Activated T-cell treated with anti-CD3 and anti-CD28 coated beads for 4 hours (primary cell): ENCODE measurements around the gene DPYD.

ENCODE experiments used
- DNase-seq: peaks from one replicate; pipeline ENCODE4 v3.0.0-alpha.2; 2020

The DPYD gene

GRCh38 chr1:97685360-97685759 lies 235.5 kb downstream of the DPYD start:
- no peak for DNase-seq

- DNase-seq: no peak
Observed at GRCh38 chr1:97680894-97681293, 239.9 kb downstream of the DPYD start.

- DNase-seq: no peak
Observed at GRCh38 chr1:97680470-97680869, 240.4 kb downstream of the DPYD start.

- no peak for DNase-seq
Observed at GRCh38 chr1:97677702-97678101, 243.1 kb downstream of the DPYD start.

GRCh38 chr1:97674517-97674916 lies 246.3 kb downstream of the DPYD start:
- DNase-seq: no peak

GRCh38 chr1:97668945-97669344 lies 251.9 kb downstream of the DPYD start:
- DNase-seq: no peak

- no peak for DNase-seq
Observed at GRCh38 chr1:97660431-97661105, 260.3 kb downstream of the DPYD start.

GRCh38 chr1:97654876-97655585 lies 265.8 kb downstream of the DPYD start:
- DNase-seq: no peak

- no peak for DNase-seq
Observed at GRCh38 chr1:97651250-97651649, 269.6 kb downstream of the DPYD start.

- DNase-seq: no peak
Observed at GRCh38 chr1:97649591-97649990, 271.2 kb downstream of the DPYD start.

GRCh38 chr1:97647776-97648175 lies 273.1 kb downstream of the DPYD start:
- DNase-seq: no peak

GRCh38 chr1:97646071-97646470 lies 274.8 kb downstream of the DPYD start:
- DNase-seq: no peak

- DNase-seq: no peak
Observed at GRCh38 chr1:97640677-97641076, 280.2 kb downstream of the DPYD start.

GRCh38 chr1:97636941-97637340 lies 283.9 kb downstream of the DPYD start:
- no peak for DNase-seq

GRCh38 chr1:97634758-97635157 lies 286.1 kb downstream of the DPYD start:
- no peak for DNase-seq

GRCh38 chr1:97632776-97633175 lies 288.1 kb downstream of the DPYD start:
- DNase-seq: no peak

- no peak for DNase-seq
Observed at GRCh38 chr1:97632075-97632474, 288.8 kb downstream of the DPYD start.

- no peak for DNase-seq
Observed at GRCh38 chr1:97630948-97631347, 289.9 kb downstream of the DPYD start.

- DNase-seq: no peak
Observed at GRCh38 chr1:97630281-97630680, 290.6 kb downstream of the DPYD start.

GRCh38 chr1:97623220-97623619 lies 297.6 kb downstream of the DPYD start:
- DNase-seq: no peak

- no peak for DNase-seq
Observed at GRCh38 chr1:97621955-97622354, 298.9 kb downstream of the DPYD start.

- no peak for DNase-seq
Observed at GRCh38 chr1:97619706-97620105, 301.1 kb downstream of the DPYD start.

- no peak for DNase-seq
Observed at GRCh38 chr1:97610748-97611147, 310.1 kb downstream of the DPYD start.

- no peak for DNase-seq
Observed at GRCh38 chr1:97610102-97610501, 310.7 kb downstream of the DPYD start.

GRCh38 chr1:97608272-97608671 lies 312.6 kb downstream of the DPYD start:
- DNase-seq: no peak
